ENCODE measurements around the gene KCNA4. TPM values are rescaled to one million over a fixed set of nuclear protein-coding genes. Genes with fewer than 3 reads are reported as not detected.

The KCNA4 gene
- total RNA-seq: 0.17 and 0.26 TPM in 2 replicates
- not detected in 2 replicates for polyA plus RNA-seq
- not detected in 2 replicates for polyA plus RNA-seq (2012)
- polyA minus RNA-seq (ENCODE audit: low replicate concordance): not detected in 2 replicates

- Histone ChIP-seq H2AFZ (ENCODE audit: low read length) (no peak within 1 kb of the TSS), H3K4me2 (ENCODE audit: extremely low read depth, insufficient read depth, low read length) (no peak within 1 kb of the TSS), H3K4me3 (replicated peaks in 1 of 4; ENCODE audit: control extremely low read depth in 1 of 4, insufficient read depth in 1 of 4, low read depth in 3 of 4, low read length in 4 of 4) (peak within 1 kb of the TSS in 1 of 4 experiments; percentile 35), H3K9ac (ENCODE audit: insufficient read depth, low read length) (no peak within 1 kb of the TSS), H3K4me1 (ENCODE audit: control insufficient read depth, extremely low read depth, insufficient read depth, low read length) (no peaks in the 10 kb centered on the region), H3K27me3 (ENCODE audit: control insufficient read depth, insufficient read depth, low read length) (no peaks in the 10 kb centered on the region), H3K36me3 (ENCODE audit: control insufficient read depth, insufficient read depth, low read length) (no peaks in the 10 kb centered on the region), H3K27ac (ENCODE audit: insufficient read depth, low read length) (no peak within 1 kb of the TSS), H3K79me2 (ENCODE audit: control insufficient read depth, insufficient read depth, low read length) (no peaks in the 10 kb centered on the region), H3K9me3 (ENCODE audit: control insufficient read depth, insufficient read depth, low read depth, low read length) (no peaks in the 10 kb centered on the region), H4K20me1 (ENCODE audit: control insufficient read depth, extremely low read depth, insufficient read depth, low read length) (no peaks in the 10 kb centered on the region)
- DNase-seq (ENCODE audit: low read depth in 2 of 2): peak in 1 of 2 donors; percentile 1
- TF ChIP-seq EZH2 (IDR thresholded peaks at IDR 0.05; ENCODE audit: low read length, missing control alignments): no peak
- no peak for TF ChIP-seq CTCF (conservative IDR thresholded peaks at IDR 0.05 in 1 of 2, IDR thresholded peaks at IDR 0.05 in 1 of 2; ENCODE audit: low read depth in 1 of 2, low read length in 2 of 2)
These were observed at the start of gene KCNA4 for GRCh38 chr11:30016588-30017363. TSS of gene KCNA4 (minus strand) at chr11:30017030. CDS start at chr11:30012678, 4,352 bp downstream.

- TF ChIP-seq EZH2 (IDR thresholded peaks at IDR 0.05; ENCODE audit: low read length, missing control alignments) (no peak), CTCF (conservative IDR thresholded peaks at IDR 0.05 in 1 of 2, IDR thresholded peaks at IDR 0.05 in 1 of 2; ENCODE audit: low read depth in 1 of 2, low read length in 2 of 2) (no peak)
- Histone ChIP-seq H3K9me3 (ENCODE audit: control insufficient read depth, insufficient read depth, low read depth, low read length) (no peaks in the 10 kb centered on the region), H2AFZ (ENCODE audit: low read length) (no peak overlapping the region), H3K4me1 (ENCODE audit: control insufficient read depth, extremely low read depth, insufficient read depth, low read length) (no peaks in the 10 kb centered on the region), H3K27ac (ENCODE audit: insufficient read depth, low read length) (no peak overlapping the region), H3K79me2 (ENCODE audit: control insufficient read depth, insufficient read depth, low read length) (no peaks in the 10 kb centered on the region), H3K4me2 (ENCODE audit: extremely low read depth, insufficient read depth, low read length) (no peak overlapping the region), H3K9ac (ENCODE audit: insufficient read depth, low read length) (no peak overlapping the region), H3K4me3 (replicated peaks in 1 of 4; ENCODE audit: control extremely low read depth in 1 of 4, insufficient read depth in 1 of 4, low read depth in 3 of 4, low read length in 4 of 4) (no peak overlapping the region), H3K27me3 (ENCODE audit: control insufficient read depth, insufficient read depth, low read length) (no peaks in the 10 kb centered on the region), H3K36me3 (ENCODE audit: control insufficient read depth, insufficient read depth, low read length) (no peaks in the 10 kb centered on the region), H4K20me1 (ENCODE audit: control insufficient read depth, extremely low read depth, insufficient read depth, low read length) (no peaks in the 10 kb centered on the region)
- no peak for DNase-seq (ENCODE audit: low read depth in 2 of 2)
These were observed 45.3 kb upstream of the KCNA4 start for GRCh38 chr11:30062103-30062502.

GRCh38 chr11:30059172-30059815, 42.5 kb upstream of the KCNA4 start:
- no peak for DNase-seq (ENCODE audit: low read depth in 2 of 2)
- H3K4me3 ChIP-seq (replicated peaks in 1 of 4; ENCODE audit: control extremely low read depth in 1 of 4, insufficient read depth in 1 of 4, low read depth in 3 of 4, low read length in 4 of 4): no peak overlapping the region
- no peak overlapping the region for H3K4me2 ChIP-seq (ENCODE audit: extremely low read depth, insufficient read depth, low read length)
- no peak overlapping the region for H2AFZ ChIP-seq (ENCODE audit: low read length)
- TF ChIP-seq CTCF (conservative IDR thresholded peaks at IDR 0.05 in 1 of 2, IDR thresholded peaks at IDR 0.05 in 1 of 2; ENCODE audit: low read depth in 1 of 2, low read length in 2 of 2) (no peak), EZH2 (IDR thresholded peaks at IDR 0.05; ENCODE audit: low read length, missing control alignments) (no peak)
- H3K4me1 ChIP-seq (ENCODE audit: control insufficient read depth, extremely low read depth, insufficient read depth, low read length): no peaks in the 10 kb centered on the region
- H3K36me3 ChIP-seq (ENCODE audit: control insufficient read depth, insufficient read depth, low read length): no peaks in the 10 kb centered on the region
- H3K27ac ChIP-seq (ENCODE audit: insufficient read depth, low read length): no peak overlapping the region
- H3K79me2 ChIP-seq (ENCODE audit: control insufficient read depth, insufficient read depth, low read length): no peaks in the 10 kb centered on the region
- H3K27me3 ChIP-seq (ENCODE audit: control insufficient read depth, insufficient read depth, low read length): no peaks in the 10 kb centered on the region
- H4K20me1 ChIP-seq (ENCODE audit: control insufficient read depth, extremely low read depth, insufficient read depth, low read length): no peaks in the 10 kb centered on the region
- H3K9ac ChIP-seq (ENCODE audit: insufficient read depth, low read length): no peak overlapping the region
- H3K9me3 ChIP-seq (ENCODE audit: control insufficient read depth, insufficient read depth, low read depth, low read length): no peaks in the 10 kb centered on the region
